ENCODE data around the gene CCDC180.

DNA sequence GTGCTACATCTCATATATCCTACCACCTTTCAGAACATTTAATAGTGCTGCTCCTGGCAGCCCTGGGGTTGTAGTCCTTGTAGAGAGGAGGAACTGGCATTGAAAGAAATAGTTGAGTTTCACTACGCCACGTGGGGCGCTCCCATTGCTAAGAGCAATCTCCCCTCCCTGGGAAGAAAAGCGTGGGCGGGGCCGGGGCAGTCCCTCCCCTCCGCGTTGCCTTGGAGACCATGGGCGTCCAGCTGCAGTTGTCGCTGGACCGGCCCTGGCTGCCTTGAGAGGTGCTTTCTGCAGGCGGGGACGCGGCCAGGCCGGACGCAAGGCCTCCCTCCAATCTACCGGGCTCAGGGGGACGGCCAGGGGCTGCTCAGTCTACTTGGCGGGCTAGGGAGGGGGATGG lies 368 bp upstream of the CCDC180 start:
- TF ChIP-seq, protein P1, sequence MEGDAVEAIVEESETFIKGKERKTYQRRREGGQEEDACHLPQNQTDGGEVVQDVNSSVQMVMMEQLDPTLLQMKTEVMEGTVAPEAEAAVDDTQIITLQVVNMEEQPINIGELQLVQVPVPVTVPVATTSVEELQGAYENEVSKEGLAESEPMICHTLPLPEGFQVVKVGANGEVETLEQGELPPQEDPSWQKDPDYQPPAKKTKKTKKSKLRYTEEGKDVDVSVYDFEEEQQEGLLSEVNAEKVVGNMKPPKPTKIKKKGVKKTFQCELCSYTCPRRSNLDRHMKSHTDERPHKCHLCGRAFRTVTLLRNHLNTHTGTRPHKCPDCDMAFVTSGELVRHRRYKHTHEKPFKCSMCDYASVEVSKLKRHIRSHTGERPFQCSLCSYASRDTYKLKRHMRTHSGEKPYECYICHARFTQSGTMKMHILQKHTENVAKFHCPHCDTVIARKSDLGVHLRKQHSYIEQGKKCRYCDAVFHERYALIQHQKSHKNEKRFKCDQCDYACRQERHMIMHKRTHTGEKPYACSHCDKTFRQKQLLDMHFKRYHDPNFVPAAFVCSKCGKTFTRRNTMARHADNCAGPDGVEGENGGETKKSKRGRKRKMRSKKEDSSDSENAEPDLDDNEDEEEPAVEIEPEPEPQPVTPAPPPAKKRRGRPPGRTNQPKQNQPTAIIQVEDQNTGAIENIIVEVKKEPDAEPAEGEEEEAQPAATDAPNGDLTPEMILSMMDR (conservative IDR thresholded peaks at IDR 0.05; ENCODE audit: low read depth in 2 of 2) = peak; percentile 8 to 38; a peak in 1 of 4 replicates
- no peak for TF ChIP-seq EZH2 (IDR thresholded peaks at IDR 0.05; ENCODE audit: low read depth, unreplicated experiment)
- 0 out of 2 replicates have a peak, but pooled peaks have one; percentile 30 for TF ChIP-seq POLR2AphosphoS5 (IDR thresholded peaks at IDR 0.05; ENCODE audit: low read depth)
- no peak for TF ChIP-seq EZH2phosphoT487 (IDR thresholded peaks at IDR 0.05; ENCODE audit: unreplicated experiment)
- TF ChIP-seq, protein P2, sequence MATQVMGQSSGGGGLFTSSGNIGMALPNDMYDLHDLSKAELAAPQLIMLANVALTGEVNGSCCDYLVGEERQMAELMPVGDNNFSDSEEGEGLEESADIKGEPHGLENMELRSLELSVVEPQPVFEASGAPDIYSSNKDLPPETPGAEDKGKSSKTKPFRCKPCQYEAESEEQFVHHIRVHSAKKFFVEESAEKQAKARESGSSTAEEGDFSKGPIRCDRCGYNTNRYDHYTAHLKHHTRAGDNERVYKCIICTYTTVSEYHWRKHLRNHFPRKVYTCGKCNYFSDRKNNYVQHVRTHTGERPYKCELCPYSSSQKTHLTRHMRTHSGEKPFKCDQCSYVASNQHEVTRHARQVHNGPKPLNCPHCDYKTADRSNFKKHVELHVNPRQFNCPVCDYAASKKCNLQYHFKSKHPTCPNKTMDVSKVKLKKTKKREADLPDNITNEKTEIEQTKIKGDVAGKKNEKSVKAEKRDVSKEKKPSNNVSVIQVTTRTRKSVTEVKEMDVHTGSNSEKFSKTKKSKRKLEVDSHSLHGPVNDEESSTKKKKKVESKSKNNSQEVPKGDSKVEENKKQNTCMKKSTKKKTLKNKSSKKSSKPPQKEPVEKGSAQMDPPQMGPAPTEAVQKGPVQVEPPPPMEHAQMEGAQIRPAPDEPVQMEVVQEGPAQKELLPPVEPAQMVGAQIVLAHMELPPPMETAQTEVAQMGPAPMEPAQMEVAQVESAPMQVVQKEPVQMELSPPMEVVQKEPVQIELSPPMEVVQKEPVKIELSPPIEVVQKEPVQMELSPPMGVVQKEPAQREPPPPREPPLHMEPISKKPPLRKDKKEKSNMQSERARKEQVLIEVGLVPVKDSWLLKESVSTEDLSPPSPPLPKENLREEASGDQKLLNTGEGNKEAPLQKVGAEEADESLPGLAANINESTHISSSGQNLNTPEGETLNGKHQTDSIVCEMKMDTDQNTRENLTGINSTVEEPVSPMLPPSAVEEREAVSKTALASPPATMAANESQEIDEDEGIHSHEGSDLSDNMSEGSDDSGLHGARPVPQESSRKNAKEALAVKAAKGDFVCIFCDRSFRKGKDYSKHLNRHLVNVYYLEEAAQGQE (IDR thresholded peaks at IDR 0.05; ENCODE audit: unreplicated experiment) = no peak
- TF ChIP-seq CREB1 (CRISPR knock-in tag; IDR thresholded peaks at IDR 0.05; ENCODE audit: low read depth) = no peak
- no peak for TF ChIP-seq NANOG (IDR thresholded peaks at IDR 0.05; ENCODE audit: borderline replicate concordance)
- TF ChIP-seq, protein P3, sequence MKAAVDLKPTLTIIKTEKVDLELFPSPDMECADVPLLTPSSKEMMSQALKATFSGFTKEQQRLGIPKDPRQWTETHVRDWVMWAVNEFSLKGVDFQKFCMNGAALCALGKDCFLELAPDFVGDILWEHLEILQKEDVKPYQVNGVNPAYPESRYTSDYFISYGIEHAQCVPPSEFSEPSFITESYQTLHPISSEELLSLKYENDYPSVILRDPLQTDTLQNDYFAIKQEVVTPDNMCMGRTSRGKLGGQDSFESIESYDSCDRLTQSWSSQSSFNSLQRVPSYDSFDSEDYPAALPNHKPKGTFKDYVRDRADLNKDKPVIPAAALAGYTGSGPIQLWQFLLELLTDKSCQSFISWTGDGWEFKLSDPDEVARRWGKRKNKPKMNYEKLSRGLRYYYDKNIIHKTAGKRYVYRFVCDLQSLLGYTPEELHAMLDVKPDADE (IDR thresholded peaks at IDR 0.05) = no peak
- TF ChIP-seq STAT1 (IDR thresholded peaks at IDR 0.05; ENCODE audit: unreplicated experiment) = no peak

All from GM23338 (cell line).